ENCODE results near the gene UBE3B. TPM values are rescaled to one million over a fixed set of nuclear protein-coding genes. Genes with fewer than 3 reads are reported as not detected.
A peak's percentile ranks its signal among the peaks of the same experiment; 100 is the strongest.

Gene UBE3B
- total RNA-seq, 2 donors from 2014 or later: 32.0 to 39.8 TPM

- TF ChIP-seq, protein P1, sequence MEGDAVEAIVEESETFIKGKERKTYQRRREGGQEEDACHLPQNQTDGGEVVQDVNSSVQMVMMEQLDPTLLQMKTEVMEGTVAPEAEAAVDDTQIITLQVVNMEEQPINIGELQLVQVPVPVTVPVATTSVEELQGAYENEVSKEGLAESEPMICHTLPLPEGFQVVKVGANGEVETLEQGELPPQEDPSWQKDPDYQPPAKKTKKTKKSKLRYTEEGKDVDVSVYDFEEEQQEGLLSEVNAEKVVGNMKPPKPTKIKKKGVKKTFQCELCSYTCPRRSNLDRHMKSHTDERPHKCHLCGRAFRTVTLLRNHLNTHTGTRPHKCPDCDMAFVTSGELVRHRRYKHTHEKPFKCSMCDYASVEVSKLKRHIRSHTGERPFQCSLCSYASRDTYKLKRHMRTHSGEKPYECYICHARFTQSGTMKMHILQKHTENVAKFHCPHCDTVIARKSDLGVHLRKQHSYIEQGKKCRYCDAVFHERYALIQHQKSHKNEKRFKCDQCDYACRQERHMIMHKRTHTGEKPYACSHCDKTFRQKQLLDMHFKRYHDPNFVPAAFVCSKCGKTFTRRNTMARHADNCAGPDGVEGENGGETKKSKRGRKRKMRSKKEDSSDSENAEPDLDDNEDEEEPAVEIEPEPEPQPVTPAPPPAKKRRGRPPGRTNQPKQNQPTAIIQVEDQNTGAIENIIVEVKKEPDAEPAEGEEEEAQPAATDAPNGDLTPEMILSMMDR (conservative IDR thresholded peaks at IDR 0.05): no peak
- H3K36me3 ChIP-seq (ENCODE audit: control insufficient read depth, insufficient read depth, low read length): no peaks in the 10 kb centered on the region
- no peaks in the 10 kb centered on the region for H3K27me3 Mint-ChIP-seq (ENCODE audit: insufficient read depth)
- WGBS, 2 experiments (ENCODE audit: insufficient coverage in 1 of 2, insufficient read length in 1 of 2): 95 to 96% methylated on average over 8 of the region's 8 CpGs
- no peak overlapping the region for H3K27ac ChIP-seq (ENCODE audit: low read depth, low read length)
- peaks cover 13% of the 10 kb centered on the region for H3K36me3 Mint-ChIP-seq (ENCODE audit: low read depth)
- H3K9me3 Mint-ChIP-seq: no peaks in the 10 kb centered on the region
- DNase-seq: no peak
- no peaks in the 10 kb centered on the region for H3K4me1 Mint-ChIP-seq
- H3K9me3 ChIP-seq (ENCODE audit: control insufficient read depth, low read length): no peaks in the 10 kb centered on the region
- no peaks in the 10 kb centered on the region for H3K27me3 ChIP-seq (ENCODE audit: control insufficient read depth, insufficient read depth, low read length, poor library complexity, severe bottlenecking)
- no peak overlapping the region for H3K4me3 ChIP-seq (ENCODE audit: low read length)
- H3K4me1 ChIP-seq (ENCODE audit: control insufficient read depth, insufficient read depth, low read length): no peaks in the 10 kb centered on the region
- peak overlapping the region; percentile 52 for H3K27ac Mint-ChIP-seq
- no peak overlapping the region for H3K9ac ChIP-seq (ENCODE audit: extremely low read depth, low read length, poor library complexity, severe bottlenecking)
- H3K4me3 Mint-ChIP-seq: no peak overlapping the region
These were observed 59.7 kb downstream of the UBE3B start for GRCh38 chr12:109537136-109537535.

DNA sequence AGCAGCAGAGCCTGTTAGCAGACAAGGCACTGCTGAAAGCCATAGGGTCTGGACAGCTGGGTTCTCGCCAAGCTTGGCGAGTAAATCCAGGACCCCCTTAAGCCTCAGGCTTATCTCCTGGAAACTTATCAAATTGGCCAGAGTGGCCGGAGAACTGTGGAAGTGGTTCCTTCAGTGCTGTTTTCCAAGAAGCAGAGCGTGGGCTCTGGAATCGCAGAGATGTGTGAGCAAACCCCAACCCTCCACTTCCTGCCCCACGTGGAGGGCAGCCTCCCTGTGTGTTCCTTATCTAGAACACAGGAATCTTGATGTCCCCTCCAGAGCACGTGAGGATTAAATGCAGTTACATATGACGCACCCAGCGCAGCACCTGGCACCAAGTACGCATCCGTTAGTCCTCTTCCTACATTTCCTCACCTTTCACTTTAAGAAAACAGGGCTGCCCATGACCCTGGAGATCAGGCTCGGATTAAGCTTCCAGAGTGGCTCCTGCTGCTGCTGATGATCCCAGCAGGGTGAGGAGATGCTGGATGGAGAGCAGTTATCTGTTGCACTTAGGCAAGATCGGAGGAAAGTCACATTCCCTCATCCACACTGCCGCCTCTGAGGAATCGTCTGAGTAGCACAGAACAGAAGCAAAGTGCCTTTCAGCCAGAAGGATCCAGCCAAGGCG, 60.9 kb downstream of the UBE3B start:
- Mint-ChIP-seq H3K4me1 (no peaks in the 10 kb centered on the region), H3K9me3 (no peaks in the 10 kb centered on the region), H3K27me3 (ENCODE audit: insufficient read depth) (no peaks in the 10 kb centered on the region), H3K36me3 (ENCODE audit: low read depth) (peaks cover 13% of the 10 kb centered on the region), H3K27ac (no peak overlapping the region), H3K4me3 (no peak overlapping the region)
- no peaks in the 10 kb centered on the region for H3K36me3 ChIP-seq (ENCODE audit: control insufficient read depth, insufficient read depth, low read length)
- DNase-seq: no peak
- TF ChIP-seq, protein P1 (conservative IDR thresholded peaks at IDR 0.05): no peak
- H3K9me3 ChIP-seq (ENCODE audit: control insufficient read depth, low read length): no peaks in the 10 kb centered on the region
- WGBS, 2 experiments (ENCODE audit: insufficient coverage in 1 of 2, insufficient read length in 1 of 2): 90 to 94% methylated on average over 12 to 16 of the region's 16 CpGs
- no peak overlapping the region for H3K4me3 ChIP-seq (ENCODE audit: low read length)
- no peaks in the 10 kb centered on the region for H3K27me3 ChIP-seq (ENCODE audit: control insufficient read depth, insufficient read depth, low read length, poor library complexity, severe bottlenecking)
- no peak overlapping the region for H3K27ac ChIP-seq (ENCODE audit: low read depth, low read length)
- no peak overlapping the region for H3K9ac ChIP-seq (ENCODE audit: extremely low read depth, low read length, poor library complexity, severe bottlenecking)
- H3K4me1 ChIP-seq (ENCODE audit: control insufficient read depth, insufficient read depth, low read length): no peaks in the 10 kb centered on the region

DNA sequence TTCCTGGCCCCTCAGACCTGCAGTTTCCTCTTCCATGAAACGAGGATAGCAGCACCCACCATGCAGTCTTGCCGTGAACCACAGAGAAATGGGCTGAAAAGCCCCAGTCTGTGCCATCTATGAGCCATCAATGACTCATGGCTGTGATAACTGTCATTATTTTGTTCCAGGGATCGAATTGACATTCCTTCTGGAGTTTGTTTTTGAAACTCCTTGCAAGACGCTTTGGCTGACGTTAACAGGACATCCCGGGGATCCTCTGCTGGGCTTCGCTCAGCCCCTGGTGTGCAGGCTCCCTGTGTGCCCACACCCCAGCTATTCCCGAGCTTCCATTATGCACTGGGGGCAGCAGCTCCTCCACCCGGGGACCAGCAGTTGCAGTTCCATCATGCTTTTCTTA, 62.1 kb downstream of the UBE3B start:
- Histone ChIP-seq H3K4me1 (ENCODE audit: control insufficient read depth, insufficient read depth, low read length) (no peaks in the 10 kb centered on the region), H3K4me3 (ENCODE audit: low read length) (no peak overlapping the region), H3K9me3 (ENCODE audit: control insufficient read depth, low read length) (no peaks in the 10 kb centered on the region), H3K27me3 (ENCODE audit: control insufficient read depth, insufficient read depth, low read length, poor library complexity, severe bottlenecking) (no peaks in the 10 kb centered on the region), H3K27ac (ENCODE audit: low read depth, low read length) (no peak overlapping the region), H3K9ac (ENCODE audit: extremely low read depth, low read length, poor library complexity, severe bottlenecking) (no peak overlapping the region), H3K36me3 (ENCODE audit: control insufficient read depth, insufficient read depth, low read length) (no peaks in the 10 kb centered on the region)
- Mint-ChIP-seq H3K36me3 (ENCODE audit: low read depth) (peaks cover 13% of the 10 kb centered on the region), H3K27ac (no peak overlapping the region), H3K4me1 (no peaks in the 10 kb centered on the region), H3K27me3 (ENCODE audit: insufficient read depth) (no peaks in the 10 kb centered on the region), H3K9me3 (no peaks in the 10 kb centered on the region), H3K4me3 (no peak overlapping the region)
- no peak for DNase-seq
- WGBS, 2 experiments (ENCODE audit: insufficient coverage in 1 of 2, insufficient read length in 1 of 2): 88 to 89% methylated on average over 9 of the region's 9 CpGs
- TF ChIP-seq, protein P1 (conservative IDR thresholded peaks at IDR 0.05): no peak
